ENCODE results near the gene INAFM1. TPM values are rescaled to one million over a fixed set of nuclear protein-coding genes. Genes with fewer than 3 reads are reported as not detected.
A peak's percentile ranks its signal among the peaks of the same experiment; 100 is the strongest.
"Not testable (repeated sequence)": the region's sequence is repeated elsewhere in the genome, so short reads cannot be mapped to it uniquely, and the experiment has no call there.

The INAFM1 gene
- total RNA-seq, 2 donors from 2014 or later, result 16.9 to 20.0 TPM

DNA sequence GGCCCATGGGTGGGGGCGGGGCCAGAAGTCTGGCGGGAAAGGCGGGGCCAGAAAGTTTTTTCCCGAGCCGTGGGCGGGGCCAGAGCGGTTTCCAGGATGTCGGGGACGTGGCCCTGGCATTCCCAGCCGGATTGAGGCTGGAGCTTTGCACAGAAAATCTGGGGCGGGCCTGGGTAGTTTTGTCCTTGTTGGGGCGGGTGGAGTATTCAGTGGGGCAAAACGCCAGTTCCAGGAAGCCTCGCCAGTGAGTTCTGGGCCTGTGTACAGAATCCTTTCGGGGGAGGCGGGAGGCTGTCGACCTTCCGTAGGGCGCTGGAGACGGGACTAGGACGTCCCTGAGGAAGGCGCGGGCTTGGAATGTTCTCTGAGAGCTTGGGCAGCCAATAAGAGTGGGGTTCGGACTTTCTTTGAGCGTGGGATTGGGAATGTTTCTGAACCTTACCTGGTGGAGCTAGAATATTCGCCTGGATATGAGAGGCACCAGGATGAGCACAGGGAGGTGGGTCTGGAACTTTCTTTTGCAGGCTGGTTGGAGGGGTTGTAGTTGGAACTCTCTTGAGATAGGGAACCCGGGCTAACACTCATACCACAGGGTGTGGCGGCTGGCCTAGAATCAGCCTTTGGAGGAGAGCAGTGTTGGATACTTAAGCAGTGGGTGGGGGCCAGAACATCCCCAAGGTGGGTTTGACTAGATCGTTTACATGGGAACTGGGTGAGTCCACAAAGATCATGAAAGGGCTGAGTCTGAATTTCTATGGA is 17.1 kb upstream of the INAFM1 start:
- ATAC-seq (peak; percentile 1 to 2), DNase-seq (ENCODE audit: low spot score in 2 of 2) (no peak)
- H3K36me3 Mint-ChIP-seq, result peaks cover 19 to 41% of the 10 kb centered on the region in 2 donors
- H3K9me3 Mint-ChIP-seq, result no peaks in the 10 kb centered on the region
- peak overlapping the region; percentile 95 to 97 for H3K27ac Mint-ChIP-seq

DNA sequence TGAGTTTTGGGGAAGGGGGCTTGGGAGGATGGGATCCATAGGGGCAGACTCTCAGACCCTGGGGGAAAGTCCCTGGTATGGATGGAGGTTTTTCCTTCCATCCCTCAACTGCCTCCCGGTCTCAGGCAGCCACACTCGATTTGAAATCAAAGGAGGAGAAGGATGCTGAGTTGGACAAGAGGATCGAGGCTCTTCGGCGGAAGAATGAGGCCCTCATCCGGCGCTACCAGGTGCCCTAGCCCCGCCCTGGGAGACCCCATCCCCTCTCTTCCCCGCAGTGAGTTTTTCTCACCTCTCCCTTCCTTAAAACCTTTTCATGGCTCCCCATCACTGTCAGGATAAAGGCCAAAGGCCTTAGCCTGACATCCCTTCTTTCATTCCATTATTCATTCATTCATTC is 16.3 kb upstream of the INAFM1 start:
- DNase-seq (ENCODE audit: low spot score in 2 of 2), result no peak
- ATAC-seq, result no peak
- H3K9me3 Mint-ChIP-seq, result no peaks in the 10 kb centered on the region
- peaks cover 19 to 41% of the 10 kb centered on the region in 2 donors for H3K36me3 Mint-ChIP-seq
- H3K27ac Mint-ChIP-seq, result peak overlapping the region; percentile 95 to 97

DNA sequence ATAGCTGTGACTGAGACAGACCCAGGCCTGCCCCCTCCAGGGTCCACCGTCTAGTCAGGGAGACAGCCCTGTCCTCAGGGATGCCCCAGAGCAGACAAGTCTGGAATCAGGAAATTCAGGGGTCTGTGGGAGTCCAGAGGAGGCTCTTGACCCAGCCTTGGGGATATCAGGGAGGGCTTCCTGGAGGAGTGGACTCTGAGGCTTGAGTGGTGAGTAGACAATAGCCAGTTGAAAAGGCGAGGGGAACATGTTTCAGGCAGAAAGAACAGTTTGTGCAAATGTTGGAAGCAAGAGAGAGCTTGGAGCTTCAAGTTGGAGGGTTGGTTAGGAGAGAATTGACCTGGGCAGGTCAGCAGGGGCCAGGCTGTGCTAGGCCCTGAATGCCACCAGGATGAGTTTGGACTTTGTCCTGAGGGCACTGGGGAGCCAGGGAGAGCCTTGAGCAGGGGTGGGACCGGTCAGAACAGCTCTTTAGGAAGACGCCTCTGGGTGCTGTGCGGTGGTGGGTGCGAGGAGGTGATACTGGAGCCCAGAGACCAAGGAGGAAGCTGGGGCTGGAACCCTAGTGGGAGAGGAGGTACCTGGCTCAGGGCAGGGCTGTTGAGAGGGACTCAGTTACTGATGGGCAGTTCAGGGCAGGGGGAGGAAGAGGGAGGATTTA is 15.7 kb upstream of the INAFM1 start:
- Mint-ChIP-seq H3K27ac (peak overlapping the region; percentile 86 to 95), H3K36me3 (peaks cover 19 to 41% of the 10 kb centered on the region in 2 donors), H3K9me3 (no peaks in the 10 kb centered on the region)
- DNase-seq (ENCODE audit: low spot score in 2 of 2), result no peak
- ATAC-seq, result no peak

DNA sequence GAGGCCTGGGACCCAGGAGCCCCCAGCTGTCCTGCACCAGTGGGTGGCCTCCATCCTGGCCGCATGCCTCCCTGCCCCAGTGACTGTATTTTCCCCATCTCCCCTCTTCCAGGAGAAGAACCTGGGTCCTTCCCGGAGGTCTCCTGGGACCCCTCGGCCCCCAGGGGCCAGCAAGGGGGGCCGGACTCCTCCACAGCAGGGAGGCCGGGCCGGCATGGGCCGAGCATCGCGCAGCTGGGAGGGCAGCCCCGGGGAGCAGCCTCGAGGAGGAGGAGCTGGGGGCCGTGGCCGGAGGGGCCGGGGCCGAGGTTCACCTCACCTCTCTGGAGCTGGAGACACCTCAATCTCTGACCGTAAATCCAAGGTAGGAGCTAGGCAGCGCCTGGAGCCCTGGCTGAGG is 14.2 kb upstream of the INAFM1 start:
- no peaks in the 10 kb centered on the region for H3K9me3 Mint-ChIP-seq
- peak overlapping the region in 1 of 2 donors; percentile 70 for H3K27ac Mint-ChIP-seq
- no peak for ATAC-seq
- peaks cover 19 to 49% of the 10 kb centered on the region in 2 donors for H3K36me3 Mint-ChIP-seq
- no peak for DNase-seq (ENCODE audit: low spot score in 2 of 2)

DNA sequence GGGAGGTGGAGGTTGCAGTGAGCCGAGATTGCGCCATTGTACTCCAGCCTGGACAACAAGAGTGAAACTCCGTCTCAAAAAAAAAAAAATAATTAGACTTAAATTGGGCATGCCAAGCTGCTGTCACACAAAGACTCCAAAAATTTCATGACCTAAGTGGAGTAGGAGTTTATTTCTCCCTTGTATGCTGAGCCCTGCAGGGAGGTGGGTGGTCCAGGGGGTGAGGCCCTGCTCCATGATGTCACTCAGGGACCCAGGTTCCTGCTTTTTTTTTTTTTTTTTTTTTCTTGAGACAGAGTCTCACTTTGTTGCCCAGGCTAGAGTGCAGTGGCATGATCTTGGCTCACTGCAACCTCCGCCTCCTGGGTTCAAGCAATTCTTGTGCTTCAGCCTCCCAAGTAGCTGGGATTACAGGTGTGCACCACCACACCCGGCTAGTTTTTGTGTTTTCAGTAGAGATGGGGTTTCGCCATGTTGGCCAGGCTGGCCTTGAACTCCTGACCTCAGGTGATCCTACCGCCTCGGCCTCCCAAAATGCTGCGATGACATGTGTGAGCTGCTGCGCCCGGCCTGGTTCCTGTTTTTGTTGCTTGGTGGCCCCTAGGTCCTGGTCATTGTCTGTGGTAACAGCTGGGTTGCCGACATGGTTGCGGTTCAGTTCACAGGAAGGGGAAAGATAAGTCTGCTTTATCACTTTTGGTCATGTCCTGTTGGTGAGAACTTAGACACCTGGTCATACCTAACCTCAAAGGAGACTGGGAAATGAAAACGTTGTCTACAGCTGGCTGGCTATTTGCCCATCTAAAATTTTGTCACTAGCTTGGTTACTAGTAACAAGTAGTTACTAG is 12.5 kb upstream of the INAFM1 start:
- not testable (repeated sequence) for DNase-seq (ENCODE audit: low spot score in 2 of 2); ATAC-seq; H3K9me3 Mint-ChIP-seq
- Mint-ChIP-seq H3K36me3 (peaks cover 18 to 50% of the 10 kb centered on the region in 2 donors), H3K27ac (peak overlapping the region in 1 of 2 donors; percentile 44)

DNA sequence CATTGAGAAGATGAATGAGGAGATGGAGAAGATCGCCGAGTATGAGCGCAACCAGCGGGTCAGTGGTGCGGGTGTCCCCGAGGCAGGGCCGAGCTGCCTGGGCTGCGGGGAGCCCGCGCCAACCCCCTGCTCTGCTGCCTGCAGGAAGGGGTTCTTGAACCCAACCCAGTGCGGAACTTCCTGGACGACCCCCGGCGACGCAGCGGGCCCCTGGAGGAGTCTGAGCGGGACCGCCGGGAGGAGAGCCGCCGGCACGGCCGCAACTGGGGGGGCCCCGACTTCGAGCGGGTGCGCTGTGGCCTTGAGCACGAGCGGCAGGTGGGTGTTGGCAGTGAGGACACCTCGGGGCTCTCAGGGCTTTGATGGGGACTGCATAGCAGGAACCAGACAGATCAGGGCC is 10.1 kb upstream of the INAFM1 start:
- ATAC-seq (no peak), DNase-seq (ENCODE audit: low spot score in 2 of 2) (no peak)
- Mint-ChIP-seq H3K9me3 (no peaks in the 10 kb centered on the region), H3K27ac (no peak overlapping the region), H3K36me3 (peaks cover 6 to 28% of the 10 kb centered on the region in 2 donors)

DNA sequence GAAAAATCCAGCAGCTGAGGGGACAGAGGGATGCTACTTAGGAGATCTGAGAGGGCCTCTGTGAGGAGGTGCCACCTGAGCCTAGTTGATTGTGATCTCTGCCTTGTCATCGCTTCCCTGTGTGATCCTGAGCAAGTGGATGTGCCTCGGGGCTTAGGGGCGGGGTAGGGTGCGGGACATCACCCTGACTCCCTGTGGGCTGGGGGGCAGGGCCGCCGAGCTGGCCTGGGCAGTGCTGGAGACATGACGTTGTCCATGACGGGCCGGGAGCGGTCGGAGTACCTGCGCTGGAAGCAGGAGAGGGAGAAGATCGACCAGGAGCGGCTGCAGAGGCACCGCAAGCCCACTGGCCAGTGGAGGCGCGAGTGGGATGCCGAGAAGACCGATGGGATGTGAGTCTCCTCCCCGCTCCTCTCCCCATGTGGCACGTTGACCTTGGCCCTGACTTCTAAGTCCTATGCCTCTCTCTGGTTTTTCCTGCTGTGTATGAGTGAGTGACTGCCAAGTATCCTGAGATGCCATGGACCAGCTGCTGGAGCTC is 8.2 kb upstream of the INAFM1 start:
- H3K36me3 Mint-ChIP-seq, result peaks cover 0 to 9% of the 10 kb centered on the region in 2 donors
- no peak for DNase-seq (ENCODE audit: low spot score in 2 of 2)

DNA sequence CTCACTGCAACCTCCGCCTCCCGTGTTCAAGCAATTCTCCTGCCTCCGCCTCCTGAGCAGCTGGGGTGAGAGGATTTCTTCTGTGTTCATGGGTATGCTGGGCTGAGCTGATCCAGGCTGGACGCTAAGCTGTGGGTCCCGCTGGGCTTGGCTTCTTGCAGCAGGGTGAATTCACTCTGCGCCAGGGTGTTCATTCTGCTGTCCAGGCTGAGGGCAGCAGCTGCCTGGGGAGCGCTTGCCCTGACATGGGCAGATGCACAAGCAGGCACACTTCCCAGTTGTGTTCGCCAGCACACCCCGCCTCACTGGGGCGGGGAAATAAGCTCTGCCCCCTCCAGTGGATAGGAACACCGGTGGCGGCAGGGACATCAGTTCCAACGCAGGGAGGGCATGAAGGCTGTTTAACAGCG is 7.3 kb upstream of the INAFM1 start:
- no peak overlapping the region for H3K27ac Mint-ChIP-seq
- peaks cover 0 to 9% of the 10 kb centered on the region in 2 donors for H3K36me3 Mint-ChIP-seq
- no peak for DNase-seq (ENCODE audit: low spot score in 2 of 2)
- no peak for ATAC-seq
- H3K9me3 Mint-ChIP-seq, result no peaks in the 10 kb centered on the region

More for the DNA sequence above, 8.2 kb upstream of the INAFM1 start:
- no peak for ATAC-seq
- peak overlapping the region in 1 of 2 donors; percentile 36 for H3K27ac Mint-ChIP-seq
- H3K9me3 Mint-ChIP-seq, result no peaks in the 10 kb centered on the region

DNA sequence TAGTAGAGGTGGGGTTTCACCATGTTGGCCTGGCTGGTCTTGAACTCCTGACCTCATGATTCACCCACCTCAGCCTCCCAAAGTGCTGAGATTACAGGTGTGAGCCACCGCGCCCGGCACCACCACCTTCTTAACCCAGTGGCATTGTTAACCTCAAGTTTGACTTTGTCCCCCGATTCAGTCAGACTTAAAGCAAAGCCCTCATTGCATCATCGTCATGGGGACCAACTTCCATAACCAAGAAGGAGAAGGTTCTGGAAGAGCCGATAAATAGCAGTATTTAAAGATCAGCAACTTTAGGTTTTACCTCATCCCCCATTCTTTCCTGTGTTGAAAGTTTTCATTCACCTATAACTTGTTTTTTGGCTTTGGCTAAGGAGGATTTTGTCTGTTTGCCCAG is 6.7 kb upstream of the INAFM1 start:
- DNase-seq (ENCODE audit: low spot score in 2 of 2), result no peak
- Mint-ChIP-seq H3K36me3 (peaks cover 0 to 9% of the 10 kb centered on the region in 2 donors), H3K27ac (peak overlapping the region in 1 of 2 donors; percentile 22), H3K9me3 (no peaks in the 10 kb centered on the region)
- ATAC-seq, result no peak

DNA sequence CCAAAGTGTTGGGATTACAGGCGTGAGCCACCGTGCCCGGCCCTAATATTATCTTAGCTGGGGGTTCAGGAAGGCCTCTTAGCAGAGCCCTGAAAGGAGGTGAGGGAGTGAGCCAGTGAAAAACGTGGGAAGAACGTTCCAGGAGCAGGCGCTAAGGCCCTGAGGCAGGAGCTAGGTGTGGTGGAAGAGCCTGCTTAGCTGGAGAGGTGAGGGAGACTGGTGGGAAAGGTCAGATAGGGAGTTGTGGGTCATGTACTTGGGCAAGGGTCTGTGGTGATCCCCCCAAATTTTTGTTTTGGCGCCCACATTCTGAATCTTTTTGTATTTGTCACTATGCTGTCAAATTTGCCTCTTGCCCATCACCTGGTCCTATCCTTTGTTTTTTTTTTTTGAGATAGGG is 5.1 kb upstream of the INAFM1 start:
- no peaks in the 10 kb centered on the region for H3K9me3 Mint-ChIP-seq
- no peak for ATAC-seq
- peak overlapping the region in 1 of 2 donors; percentile 94 for H3K27ac Mint-ChIP-seq
- DNase-seq (ENCODE audit: low spot score in 2 of 2), result no peak
- peaks cover 0 to 5% of the 10 kb centered on the region in 2 donors for H3K36me3 Mint-ChIP-seq

DNA sequence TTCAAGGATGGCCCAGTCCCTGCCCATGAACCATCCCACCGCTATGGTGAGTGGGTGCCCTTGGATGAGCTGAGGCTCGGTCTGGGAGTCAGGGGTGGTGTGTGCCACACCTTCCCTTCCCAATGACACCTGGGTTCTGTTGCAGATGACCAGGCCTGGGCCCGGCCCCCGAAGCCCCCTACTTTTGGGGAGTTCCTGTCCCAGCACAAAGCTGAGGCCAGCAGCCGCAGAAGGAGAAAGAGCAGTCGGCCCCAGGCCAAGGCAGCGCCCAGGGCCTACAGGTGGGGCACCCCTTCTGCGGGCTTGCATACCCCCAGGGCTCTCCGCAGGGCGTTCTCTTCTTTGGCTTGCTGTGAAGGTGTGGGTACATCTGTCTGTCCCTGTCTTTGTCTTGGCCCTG is 4.3 kb upstream of the INAFM1 start:
- Mint-ChIP-seq H3K27ac (no peak overlapping the region), H3K36me3 (peaks cover 0 to 5% of the 10 kb centered on the region in 2 donors), H3K9me3 (no peaks in the 10 kb centered on the region)
- ATAC-seq, result no peak
- no peak for DNase-seq (ENCODE audit: low spot score in 2 of 2)

DNA sequence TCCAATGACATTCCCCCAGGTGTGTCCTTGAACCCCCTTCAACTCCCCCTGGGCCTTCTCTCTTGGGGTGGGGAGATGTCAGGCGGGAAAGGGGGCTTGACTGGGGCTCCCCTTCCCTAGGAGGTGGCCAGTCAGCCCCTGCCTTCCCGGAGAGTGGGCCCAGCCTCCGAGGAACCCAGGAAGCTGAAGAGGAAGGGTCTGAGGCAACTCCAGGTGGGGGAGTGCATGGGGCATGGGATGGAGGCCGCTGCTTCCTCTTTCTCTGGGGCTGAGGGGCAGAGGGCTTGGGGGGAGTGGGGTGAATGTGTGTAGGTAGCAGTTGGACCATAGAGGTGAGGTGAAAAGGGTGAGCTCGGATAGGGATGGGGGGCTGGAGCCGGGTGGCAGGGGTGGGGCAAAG is 2.7 kb upstream of the INAFM1 start:
- no peaks in the 10 kb centered on the region for H3K9me3 Mint-ChIP-seq
- peak overlapping the region; percentile 50 to 98 for H3K27ac Mint-ChIP-seq
- ATAC-seq, result no peak

DNA sequence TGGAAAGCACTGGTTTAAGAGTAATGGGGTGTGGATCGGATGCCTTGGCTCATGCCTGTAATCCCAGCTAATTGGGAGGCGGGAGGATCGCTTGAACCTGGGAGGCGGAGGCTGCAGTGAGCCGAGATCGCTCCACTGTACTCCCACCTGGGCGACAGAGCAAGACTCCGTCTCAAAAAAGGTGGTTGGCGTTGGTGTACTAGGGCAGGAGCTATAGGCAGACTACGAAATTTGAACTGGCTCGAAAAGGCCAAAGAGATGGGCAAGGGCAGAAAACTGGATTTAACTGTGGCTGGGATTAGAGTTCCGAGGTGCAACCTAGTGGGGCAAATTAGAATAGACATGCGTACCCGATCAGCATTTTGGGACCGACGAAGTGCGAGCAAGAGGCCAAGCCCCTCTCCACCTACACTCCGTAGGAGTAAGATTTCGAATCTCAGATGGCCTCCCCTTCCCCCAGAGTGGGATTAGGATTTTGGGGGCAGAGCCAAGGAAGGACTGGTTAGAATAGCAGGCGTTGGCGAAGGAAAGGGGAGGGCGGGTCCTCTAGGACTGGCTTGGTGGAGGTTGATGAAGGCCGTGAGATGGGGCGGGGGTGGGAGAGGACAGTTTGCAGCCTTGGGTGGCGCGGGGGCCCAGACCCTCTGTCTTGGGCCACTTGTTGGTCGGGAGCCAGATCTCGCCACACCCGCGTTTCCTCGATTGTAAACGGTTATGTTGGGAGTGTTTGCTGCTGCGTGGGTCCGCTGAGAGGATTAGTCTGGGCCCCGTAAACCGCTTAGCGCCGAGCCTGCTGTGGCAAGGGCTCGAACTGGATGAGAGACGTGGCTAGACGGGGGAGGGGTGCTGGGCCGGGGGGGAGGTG is 2.0 kb upstream of the INAFM1 start:
- H3K36me3 Mint-ChIP-seq, result peaks cover 0 to 8% of the 10 kb centered on the region in 2 donors
- H3K9me3 Mint-ChIP-seq, result no peaks in the 10 kb centered on the region
- no peak for ATAC-seq
- no peak for DNase-seq (ENCODE audit: low spot score in 2 of 2)
- peak overlapping the region; percentile 40 to 98 for H3K27ac Mint-ChIP-seq

More for the DNA sequence above, 2.7 kb upstream of the INAFM1 start:
- peaks cover 0 to 8% of the 10 kb centered on the region in 2 donors for H3K36me3 Mint-ChIP-seq
- no peak for DNase-seq (ENCODE audit: low spot score in 2 of 2)

DNA sequence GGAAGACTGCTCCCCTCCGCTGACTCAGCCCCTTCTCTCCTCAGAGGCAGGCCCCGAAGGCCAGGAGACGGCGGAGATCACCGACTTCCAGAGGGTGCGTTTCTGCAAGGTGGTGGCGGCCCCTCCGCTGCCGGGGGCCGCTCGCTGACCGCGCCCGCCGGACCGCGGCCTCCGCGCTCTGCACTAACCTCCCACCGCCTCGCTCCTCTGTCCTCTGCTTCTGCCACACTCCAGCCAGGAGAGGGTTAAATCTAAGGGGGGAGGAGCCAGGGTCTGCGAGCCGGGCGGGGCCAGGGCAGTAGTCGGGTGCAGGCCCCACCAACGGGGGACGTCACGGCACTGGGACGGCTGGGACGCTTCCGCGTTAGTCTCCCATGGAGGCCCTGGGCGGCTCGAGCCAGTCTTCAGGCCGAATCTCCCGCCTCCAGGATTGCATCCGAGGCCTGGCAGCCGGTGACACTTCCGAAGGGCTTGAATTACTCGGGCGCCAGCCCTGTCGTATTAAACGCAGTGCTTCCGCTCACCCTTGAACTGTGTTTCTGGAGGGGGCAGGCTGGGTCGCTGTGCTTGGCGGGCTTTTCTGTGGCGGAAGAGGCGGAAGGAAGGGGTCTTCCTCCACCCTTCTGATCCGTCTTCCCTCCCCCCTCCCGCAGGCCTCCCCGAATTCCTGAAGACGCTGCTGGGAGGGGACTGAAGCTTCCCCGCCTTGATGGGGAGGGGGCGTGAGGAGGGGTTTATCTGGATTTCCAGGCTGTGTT is 1.2 kb upstream of the INAFM1 start:
- ATAC-seq, result peak; percentile 78 to 79
- Mint-ChIP-seq H3K36me3 (peaks cover 0 to 8% of the 10 kb centered on the region in 2 donors), H3K9me3 (no peaks in the 10 kb centered on the region), H3K27ac (peak overlapping the region; percentile 98 to 99)
- DNase-seq (ENCODE audit: low spot score in 2 of 2), result peak; percentile 87 to 90

Measured in activated naive CD4-positive, alpha-beta T cell treated with anti-CD3 and anti-CD28 coated beads, Interleukin-2, amount 50 U/mL, for 72 hours (primary cell).